ENCODE results near the gene HLA-DMA. TPM values are rescaled to one million over a fixed set of nuclear protein-coding genes. Genes with fewer than 3 reads are reported as not detected.

HLA-DMA gene
- total RNA-seq, 4 donors from 2014 or later, result 28.8 to 85.2 (median 34.9) TPM

- no peak overlapping the region for H3K4me3 ChIP-seq
- no peak for DNase-seq (ENCODE audit: low spot score in 2 of 2)
- no peaks in the 10 kb centered on the region for H3K4me1 ChIP-seq
- TF ChIP-seq EP300 (IDR thresholded peaks at IDR 0.05) (no peak), POLR2A (IDR thresholded peaks at IDR 0.05) (no peak)
- TF ChIP-seq, protein P1, sequence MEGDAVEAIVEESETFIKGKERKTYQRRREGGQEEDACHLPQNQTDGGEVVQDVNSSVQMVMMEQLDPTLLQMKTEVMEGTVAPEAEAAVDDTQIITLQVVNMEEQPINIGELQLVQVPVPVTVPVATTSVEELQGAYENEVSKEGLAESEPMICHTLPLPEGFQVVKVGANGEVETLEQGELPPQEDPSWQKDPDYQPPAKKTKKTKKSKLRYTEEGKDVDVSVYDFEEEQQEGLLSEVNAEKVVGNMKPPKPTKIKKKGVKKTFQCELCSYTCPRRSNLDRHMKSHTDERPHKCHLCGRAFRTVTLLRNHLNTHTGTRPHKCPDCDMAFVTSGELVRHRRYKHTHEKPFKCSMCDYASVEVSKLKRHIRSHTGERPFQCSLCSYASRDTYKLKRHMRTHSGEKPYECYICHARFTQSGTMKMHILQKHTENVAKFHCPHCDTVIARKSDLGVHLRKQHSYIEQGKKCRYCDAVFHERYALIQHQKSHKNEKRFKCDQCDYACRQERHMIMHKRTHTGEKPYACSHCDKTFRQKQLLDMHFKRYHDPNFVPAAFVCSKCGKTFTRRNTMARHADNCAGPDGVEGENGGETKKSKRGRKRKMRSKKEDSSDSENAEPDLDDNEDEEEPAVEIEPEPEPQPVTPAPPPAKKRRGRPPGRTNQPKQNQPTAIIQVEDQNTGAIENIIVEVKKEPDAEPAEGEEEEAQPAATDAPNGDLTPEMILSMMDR (IDR thresholded peaks at IDR 0.05), result no peak
- WGBS, 2 donors, result 72 to 85% methylated on average over 1 of the region's 1 CpG
- H3K9me3 ChIP-seq, result no peaks in the 10 kb centered on the region
- peaks cover 0 to under 1% (median 0%) of the 10 kb centered on the region in 3 donors for H3K36me3 ChIP-seq
- H3K27ac ChIP-seq, result no peak overlapping the region
- H3K27me3 ChIP-seq, result no peaks in the 10 kb centered on the region
These were observed 46.4 kb downstream of the HLA-DMA start for GRCh38 chr6:32906539-32906938.

DNA sequence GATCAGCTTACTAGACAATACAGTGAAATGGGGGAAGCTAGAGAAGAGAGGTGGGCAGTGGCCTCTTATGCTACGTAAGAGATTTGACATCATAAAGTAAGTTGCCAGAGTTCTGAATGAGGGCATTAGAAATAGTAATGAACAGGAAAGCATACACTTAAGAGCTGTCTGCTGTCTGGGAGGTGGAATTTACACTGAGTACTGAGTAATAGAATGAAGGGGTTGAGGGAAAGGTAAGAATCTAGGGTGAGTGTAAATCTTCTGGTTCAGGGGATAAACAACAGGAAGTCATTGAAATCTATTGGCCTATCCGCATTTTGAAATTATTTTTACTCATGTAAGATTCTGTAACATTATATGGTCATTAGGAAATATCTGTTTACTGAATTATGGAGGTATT lies 47.8 kb downstream of the HLA-DMA start:
- WGBS, 2 donors, result 59 to 72% methylated on average over 2 of the region's 2 CpGs
- H3K4me1 ChIP-seq, result no peaks in the 10 kb centered on the region
- TF ChIP-seq, protein P1 (IDR thresholded peaks at IDR 0.05), result no peak
- TF ChIP-seq POLR2A (IDR thresholded peaks at IDR 0.05) (no peak), EP300 (IDR thresholded peaks at IDR 0.05) (no peak)
- H3K36me3 ChIP-seq, result peaks cover 0 to 6% (median 0%) of the 10 kb centered on the region in 3 donors
- no peak overlapping the region for H3K4me3 ChIP-seq
- no peak for DNase-seq (ENCODE audit: low spot score in 2 of 2)
- H3K9me3 ChIP-seq, result no peaks in the 10 kb centered on the region
- no peaks in the 10 kb centered on the region for H3K27me3 ChIP-seq
- H3K27ac ChIP-seq, result no peak overlapping the region

GRCh38 chr6:32903952-32904351 lies 48.9 kb downstream of the HLA-DMA start:
- peaks cover 0 to 6% (median 0%) of the 10 kb centered on the region in 3 donors for H3K36me3 ChIP-seq
- DNase-seq (ENCODE audit: low spot score in 2 of 2), result no peak
- no peaks in the 10 kb centered on the region for H3K4me1 ChIP-seq
- no peak overlapping the region for H3K4me3 ChIP-seq
- TF ChIP-seq, protein P1 (IDR thresholded peaks at IDR 0.05), result no peak
- TF ChIP-seq POLR2A (IDR thresholded peaks at IDR 0.05) (no peak), EP300 (IDR thresholded peaks at IDR 0.05) (no peak)
- H3K27me3 ChIP-seq, result no peaks in the 10 kb centered on the region
- no peaks in the 10 kb centered on the region for H3K9me3 ChIP-seq
- H3K27ac ChIP-seq, result no peak overlapping the region

Other genes with a start within 250 kb of the HLA-DMA start
- gene HLA-DQA2, start 211.7 kb downstream of the HLA-DMA start, total RNA-seq, result 1 to 10 TPM in 1 of 4 donors, under 1 TPM in 2, not detected in 1; 0.63 to 1.8 (median 0.98) TPM
- gene HLA-DQB2, start 189.6 kb downstream of the HLA-DMA start, total RNA-seq, result 1 to 10 TPM in 3 of 4 donors, not detected in 1; 1.5 to 3.5 (median 2.0) TPM
- gene HLA-DOB, start 136.1 kb downstream of the HLA-DMA start, total RNA-seq, result 1 to 10 TPM in 2 of 4 donors, not detected in 2; 2.1 to 3.5 TPM
- 10 to 100 TPM; 14.1 to 21.9 (median 19.8) TPM for gene TAP2, start 114.4 kb downstream of the HLA-DMA start, total RNA-seq
- gene PSMB8, start 109.0 kb downstream of the HLA-DMA start, total RNA-seq, result 10 to 100 TPM; 16.3 to 39.0 (median 28.4) TPM
- gene TAP1, start 99.4 kb downstream of the HLA-DMA start, total RNA-seq, result 10 to 100 TPM; 27.2 to 45.9 (median 34.4) TPM
- gene PSMB9, start 98.9 kb downstream of the HLA-DMA start, total RNA-seq, result 10 to 100 TPM; 18.4 to 34.3 (median 20.0) TPM
- 10 to 100 TPM; 15.7 to 85.0 (median 25.5) TPM for gene HLA-DMB, start 12.1 kb downstream of the HLA-DMA start, total RNA-seq
- 100 to 1,000 TPM; 130 to 150 (median 136) TPM for gene BRD2, start 15.5 kb upstream of the HLA-DMA start, total RNA-seq
- gene HLA-DOA, start 56.5 kb upstream of the HLA-DMA start, total RNA-seq, result 10 to 100 TPM in 1 of 4 donors, 1 to 10 TPM in 3; 3.0 to 17.7 (median 8.4) TPM
- 100 to 1,000 TPM in 2 of 4 donors, 10 to 100 TPM in 2; 39.8 to 179 (median 109) TPM for gene HLA-DPA1, start 120.6 kb upstream of the HLA-DMA start, total RNA-seq
- 100 to 1,000 TPM in 1 of 4 donors, 10 to 100 TPM in 3; 56.5 to 121 (median 76.4) TPM for gene HLA-DPB1, start 122.9 kb upstream of the HLA-DMA start, total RNA-seq
- 1 to 10 TPM; 1.5 to 4.3 (median 2.9) TPM for gene COL11A2, start 239.4 kb upstream of the HLA-DMA start, total RNA-seq
- gene RXRB, start 247.6 kb upstream of the HLA-DMA start, total RNA-seq, result 10 to 100 TPM; 34.3 to 64.7 (median 43.9) TPM
- gene SLC39A7, start 247.8 kb upstream of the HLA-DMA start, total RNA-seq, result 10 to 100 TPM; 45.4 to 61.3 (median 58.1) TPM